Natural killer cell (primary cell): ENCODE data around the gene MPHOSPH9. TPM values are rescaled to one million over a fixed set of nuclear protein-coding genes. Genes with fewer than 3 reads are reported as not detected.

ENCODE experiments used
- ATAC-seq, 3 donors: fragments of 150-1000 bp in 2 of 3; fragments of 200-7000 bp in 1 of 3; cut with Tn5 transposase; 1 replicate in 1 of 3; 2 replicates in 2 of 3; pipeline ENCODE4 v1.10.0; 2021; ENCODE audit warnings: mild to moderate bottlenecking in 2 of 3, moderate library complexity in 2 of 3
- DNase-seq, 2 donors: peaks; one replicate each; pipeline versions ENCODE4 v3.0.0 to v3.0.0-alpha.2; 2013 to 2021; ENCODE audit warnings: mixed read lengths in 1 of 2
- H3K27ac ChIP-seq: one replicate; pipeline ENCODE4 v1.5.1; 2013; ENCODE audit warnings: mild to moderate bottlenecking, low read length
- H3K27me3 ChIP-seq: one replicate; pipeline ENCODE4 v1.6.1; 2013; ENCODE audit warnings: low read length; ENCODE audit not compliant: control insufficient read depth, insufficient read depth
- H3K36me3 ChIP-seq: one replicate; pipeline ENCODE4 v1.6.1; 2013; ENCODE audit warnings: low read length; ENCODE audit not compliant: control insufficient read depth, insufficient read depth
- H3K4me1 ChIP-seq: one replicate; pipeline ENCODE4 v1.6.1; 2013; ENCODE audit warnings: low read length; ENCODE audit not compliant: control insufficient read depth, insufficient read depth
- H3K4me3 ChIP-seq: one replicate; pipeline ENCODE4 v1.5.1; 2013; ENCODE audit warnings: low read length
- H3K9me3 ChIP-seq: one replicate; pipeline ENCODE4 v1.6.1; 2013; ENCODE audit warnings: low read length; ENCODE audit not compliant: control insufficient read depth, insufficient read depth
- H3K27ac Mint-ChIP-seq, 2 donors: one replicate each; pipeline ENCODE4 v1.8.0; 2022; ENCODE audit warnings: mild to moderate bottlenecking in 2 of 2, mixed read lengths in 2 of 2, moderate library complexity in 1 of 2
- H3K27me3 Mint-ChIP-seq, 2 donors: one replicate each; pipeline ENCODE4 v1.8.0; 2022; ENCODE audit warnings: low read depth in 2 of 2, mixed read lengths in 2 of 2
- H3K36me3 Mint-ChIP-seq: one replicate; pipeline ENCODE4 v1.8.0; 2022; ENCODE audit warnings: mixed read lengths
- H3K4me1 Mint-ChIP-seq, 2 donors: one replicate each; pipeline ENCODE4 v1.8.0; 2022; ENCODE audit warnings: mixed read lengths in 2 of 2
- H3K4me3 Mint-ChIP-seq: one replicate; pipeline ENCODE4 v1.8.0; 2022; ENCODE audit warnings: mild to moderate bottlenecking, moderate library complexity, mixed read lengths
- H3K9me3 Mint-ChIP-seq, 2 donors: one replicate each; pipeline ENCODE4 v1.8.0; 2022; ENCODE audit warnings: mixed read lengths in 2 of 2
- CTCF ChIP-seq: fragments of 200-600 bp; IDR thresholded peaks from one replicate; pipeline ENCODE4 v1.8.0; 2022; ENCODE audit warnings: antibody characterized with exemption
- WGBS: methylation state at CpG from one replicate; pipeline ENCODE4 v1.1.7; 2013; ENCODE audit warnings: missing lambda C conversion rate; ENCODE audit not compliant: insufficient coverage; 5-methylcytosine and 5-hydroxymethylcytosine counted together
- intact Hi-C: fragments of 100-400 bp; cut with micrococcal nuclease; formaldehyde crosslinking; loops from one replicate; pipeline ENCODE4 v1.14.2; 2022
- total RNA-seq, 4 donors: library from RNA; stranded (reverse); fragments of 120-200 nt in 1 of 4; gene quantifications; one replicate each; pipeline versions ENCODE4 v1.2.3 to v1.2.4, GENCODE V29; 2013 to 2022

Gene MPHOSPH9
- total RNA-seq, 3 donors from 2014 or later (not counting 1 experiment from before 2014, with no cell fraction given): 97.6 to 114 (median 109) TPM

GRCh38 chr12:123142921-123143735, 89.8 kb downstream of the MPHOSPH9 start:
- DNase-seq (no peak), ATAC-seq (no peak)
- H3K27ac ChIP-seq: peak overlapping the region; percentile 18
- WGBS: 65% methylated on average over 11 of the region's 11 CpGs
- Mint-ChIP-seq H3K27ac (no peak overlapping the region), H3K27me3 (no peaks in the 10 kb centered on the region), H3K4me3 (no peak overlapping the region), H3K9me3 (no peaks in the 10 kb centered on the region), H3K4me1 (peaks cover under 1 to 22% of the 10 kb centered on the region in 2 donors), H3K36me3 (no peaks in the 10 kb centered on the region)
- intact Hi-C loops: no loop called here
- no peak overlapping the region for H3K4me3 ChIP-seq
- H3K4me1 ChIP-seq: peaks cover 13% of the 10 kb centered on the region
- no peaks in the 10 kb centered on the region for H3K36me3 ChIP-seq
- H3K27me3 ChIP-seq: no peaks in the 10 kb centered on the region
- TF ChIP-seq CTCF: no peak
- H3K9me3 ChIP-seq: no peaks in the 10 kb centered on the region

GRCh38 chr12:123142518-123142840, 90.5 kb downstream of the MPHOSPH9 start:
- WGBS: 63% methylated on average over 5 of the region's 5 CpGs
- Mint-ChIP-seq H3K4me1 (peaks cover 0 to 18% of the 10 kb centered on the region in 2 donors), H3K27me3 (no peaks in the 10 kb centered on the region), H3K36me3 (no peaks in the 10 kb centered on the region), H3K9me3 (no peaks in the 10 kb centered on the region), H3K27ac (no peak overlapping the region), H3K4me3 (no peak overlapping the region)
- no peak for DNase-seq
- H3K36me3 ChIP-seq: no peaks in the 10 kb centered on the region
- no peak overlapping the region for H3K4me3 ChIP-seq
- H3K9me3 ChIP-seq: no peaks in the 10 kb centered on the region
- no peak for TF ChIP-seq CTCF
- no peaks in the 10 kb centered on the region for H3K27me3 ChIP-seq
- no peak overlapping the region for H3K27ac ChIP-seq
- intact Hi-C loops: no loop called here
- peaks cover 13% of the 10 kb centered on the region for H3K4me1 ChIP-seq
- ATAC-seq: no peak

GRCh38 chr12:123141615-123142517, 91.1 kb downstream of the MPHOSPH9 start:
- no peaks in the 10 kb centered on the region for H3K27me3 Mint-ChIP-seq
- H3K4me1 ChIP-seq: peaks cover 13% of the 10 kb centered on the region
- no peak overlapping the region for H3K4me3 Mint-ChIP-seq
- intact Hi-C loops: no loop called here
- H3K4me1 Mint-ChIP-seq: peaks cover 0 to 15% of the 10 kb centered on the region in 2 donors
- H3K9me3 Mint-ChIP-seq: no peaks in the 10 kb centered on the region
- WGBS: 92% methylated on average over 12 of the region's 15 CpGs
- H3K27ac Mint-ChIP-seq: no peak overlapping the region
- H3K27me3 ChIP-seq: no peaks in the 10 kb centered on the region
- H3K36me3 ChIP-seq: no peaks in the 10 kb centered on the region
- no peaks in the 10 kb centered on the region for H3K36me3 Mint-ChIP-seq
- H3K27ac ChIP-seq: no peak overlapping the region
- H3K4me3 ChIP-seq: no peak overlapping the region
- no peaks in the 10 kb centered on the region for H3K9me3 ChIP-seq
- no peak for DNase-seq
- TF ChIP-seq CTCF: no peak
- ATAC-seq: no peak
